ENCODE results near the gene DGKG.

GRCh38 chr3:186166491-186167288, 195.3 kb downstream of the DGKG start:
- no peak for TF ChIP-seq POLR2A (IDR thresholded peaks at IDR 0.05)
- TF ChIP-seq CTCF (IDR thresholded peaks at IDR 0.05): no peak
- TF ChIP-seq EP300 (IDR thresholded peaks at IDR 0.05): no peak

Measured in tibial nerve (tissue), 4 donors.